HCT116 (cell line): ENCODE data around the gene YIPF2. TPM values are rescaled to one million over a fixed set of nuclear protein-coding genes. Genes with fewer than 3 reads are reported as not detected.

ENCODE experiments used
- ATAC-seq: fragments of 200-7000 bp; cut with Tn5 transposase; 2 replicates; pipeline ENCODE4 v1.9.1; 2020; ENCODE audit warnings: mild to moderate bottlenecking, moderate library complexity
- BruUV-seq: library from RNA; stranded (reverse); fragments of 400-500 nt; replicated peaks from 2 replicates; lab custom pipeline; 2021; lab: Mats Ljungman, UMichigan
- CTCF ChIA-PET: fragments of 300-600 bp; sonication (Branson Sonifier 250); formaldehyde crosslinking; loops from one replicate; lab custom pipeline; 2021; ENCODE audit warnings: antibody characterized with exemption; lab: Charles Lee
- POLR2A ChIA-PET: fragments of 300-600, 350-600 bp; sonication (Branson Sonifier 250); formaldehyde crosslinking; loops from one replicate; lab custom pipeline; 2021; ENCODE audit warnings: antibody characterized with exemption; lab: Charles Lee
- RAD21 ChIA-PET, 2 experiments: fragments of 300-600 bp; sonication (Branson Sonifier 250); formaldehyde crosslinking; loops; one replicate each; lab custom pipeline; 2023; ENCODE audit warnings: low total read pairs in 2 of 2; ENCODE audit not compliant: uncharacterized antibody in 2 of 2, unreplicated experiment in 2 of 2, low non-redundant PET in 1 of 2; lab: Charles Lee
- DNase-seq: peaks from one replicate; pipeline ENCODE4 v3.0.0-alpha.2; 2010; ENCODE audit warnings: low read depth, low spot score
- H2AFZ ChIP-seq: fragments of 200-600 bp; shearing (Covaris generic), sonication (generic); 2 replicates; pipeline ENCODE4 v1.6.1; 2017; ENCODE audit warnings: low read depth, mixed run types, mixed read lengths, antibody characterized with exemption, low read length; ENCODE audit not compliant: poor library complexity, severe bottlenecking
- H3K27ac ChIP-seq: 2 replicates; pipeline ENCODE4 v1.5.1; 2012; ENCODE audit warnings: low read depth, low read length
- H3K27me3 ChIP-seq: fragments of 200-600 bp; sonication (generic); 2 replicates; pipeline ENCODE4 v1.6.1; 2016; ENCODE audit warnings: mixed run types, low read length, mixed read lengths; ENCODE audit not compliant: insufficient read depth
- H3K36me3 ChIP-seq, 2 experiments: fragments of 200-500 bp in 1 of 2; fragments of 200-600 bp in 1 of 2; sonication (Bioruptor generic) in 1 of 2; sonication (generic) in 1 of 2; 2 replicates each; pipeline versions ENCODE4 v1.5.1 to v1.6.1; 2014 to 2016; ENCODE audit warnings: low read length in 2 of 2, inconsistent platforms in 1 of 2, mixed read lengths in 1 of 2, mixed run types in 1 of 2; ENCODE audit not compliant: insufficient read depth in 2 of 2, control insufficient read depth in 1 of 2
- H3K4me1 ChIP-seq, 2 experiments: fragments of 200-600 bp in 1 of 2; sonication (generic) in 1 of 2; 2 replicates each; pipeline versions ENCODE4 v1.5.1 to v1.6.1; 2012 to 2017; ENCODE audit warnings: low read length in 2 of 2, inconsistent platforms in 1 of 2, mild to moderate bottlenecking in 1 of 2, mixed read lengths in 1 of 2, mixed run types in 1 of 2, moderate library complexity in 1 of 2; ENCODE audit not compliant: insufficient read depth in 2 of 2, control insufficient read depth in 1 of 2
- H3K4me2 ChIP-seq: fragments of 200-600 bp; sonication (generic); 2 replicates; pipeline ENCODE4 v1.6.1; 2017; ENCODE audit warnings: mixed run types, low read length, mixed read lengths
- H3K4me3 ChIP-seq, 2 experiments: fragments of 200-600 bp in 1 of 2; sonication (generic) in 1 of 2; replicated peaks in 1 of 2; 2 replicates each; pipeline ENCODE4 v1.5.1; 2011 to 2016; ENCODE audit warnings: low read length in 2 of 2, control low read depth in 1 of 2, low read depth in 1 of 2, mild to moderate bottlenecking in 1 of 2, mixed read lengths in 1 of 2, mixed run types in 1 of 2
- H3K79me2 ChIP-seq: fragments of 200-600 bp; sonication (generic); 2 replicates; pipeline ENCODE4 v1.6.1; 2017; ENCODE audit warnings: mild to moderate bottlenecking, mixed run types, low read length, moderate library complexity, mixed read lengths; ENCODE audit not compliant: insufficient read depth
- H3K9ac ChIP-seq: fragments of 200-600 bp; sonication (generic); 2 replicates; pipeline ENCODE4 v1.6.1; 2016; ENCODE audit warnings: low read length, mixed read lengths
- H3K9me2 ChIP-seq: fragments of 200-600 bp; sonication (generic), shearing (Covaris generic); 2 replicates; pipeline ENCODE4 v1.6.1; 2017; ENCODE audit warnings: mixed run types, mild to moderate bottlenecking, moderate library complexity; ENCODE audit not compliant: insufficient read depth
- H3K9me3 ChIP-seq, 2 experiments: fragments of 200-500 bp in 1 of 2; fragments of 200-600 bp in 1 of 2; sonication (Bioruptor generic) in 1 of 2; sonication (generic) in 1 of 2; 2 replicates each; pipeline ENCODE4 v1.6.1; 2014 to 2017; ENCODE audit warnings: low read length in 2 of 2, mixed read lengths in 2 of 2, inconsistent platforms in 1 of 2, low read depth in 1 of 2, mild to moderate bottlenecking in 1 of 2, mixed run types in 1 of 2, moderate library complexity in 1 of 2; ENCODE audit not compliant: control insufficient read depth in 1 of 2, insufficient read depth in 1 of 2
- H4K20me1 ChIP-seq: fragments of 200-600 bp; sonication (generic), shearing (Covaris generic); 2 replicates; pipeline ENCODE4 v1.6.1; 2017; ENCODE audit warnings: mixed run types, mild to moderate bottlenecking, moderate library complexity; ENCODE audit not compliant: insufficient read depth
- CEBPB ChIP-seq: IDR thresholded peaks from 2 replicates; pipeline ENCODE4 v1.6.1; 2012; ENCODE audit warnings: low read depth
- EZH2 ChIP-seq: fragments of 200-600 bp; sonication (generic); IDR thresholded peaks from 2 replicates; pipeline ENCODE4 v1.6.1; 2017; ENCODE audit warnings: antibody characterized with exemption, mixed run types
- JUND ChIP-seq: IDR thresholded peaks from 2 replicates; pipeline ENCODE4 v1.6.1; 2012
- POLR2AphosphoS5 ChIP-seq: IDR thresholded peaks from 2 replicates; pipeline ENCODE4 v1.6.1; 2011; ENCODE audit warnings: mild to moderate bottlenecking, low read depth, low read length, moderate library complexity
- RAD21 ChIP-seq: IDR thresholded peaks from 2 replicates; pipeline ENCODE4 v1.6.1; 2012; ENCODE audit warnings: low read depth, mild to moderate bottlenecking
- SRF ChIP-seq: IDR thresholded peaks from 2 replicates; pipeline ENCODE4 v1.6.1; 2012; ENCODE audit warnings: low read depth
- TCF7L2 ChIP-seq: IDR thresholded peaks from 2 replicates; pipeline ENCODE4 v1.7.0; 2011; ENCODE audit warnings: borderline replicate concordance, inconsistent platforms; ENCODE audit not compliant: insufficient read depth, insufficient read length; ENCODE audit errors: extremely low read depth
- ZFX ChIP-seq: fragments of 450-650 bp; IDR thresholded peaks from 2 replicates; pipeline ENCODE4 v1.6.1; 2017
- ZNF274 ChIP-seq: fragments of 200-500 bp; sonication (Bioruptor generic); IDR thresholded peaks from 2 replicates; pipeline ENCODE4 v1.6.1; 2014; ENCODE audit warnings: mild to moderate bottlenecking, low read depth, low read length, inconsistent platforms
- intact Hi-C: fragments of 100-400 bp; cut with micrococcal nuclease; formaldehyde crosslinking; loops from 2 replicates; pipeline ENCODE4 v1.10.0; 2022
- total RNA-seq: library from RNA; stranded (reverse); gene quantifications from one replicate; pipeline ENCODE4 v1.2.1, GENCODE V29; 2021; ENCODE audit not compliant: unreplicated experiment

The YIPF2 gene
- total RNA-seq, 1 experiment from 2014 or later, result 44.7 TPM

DNA sequence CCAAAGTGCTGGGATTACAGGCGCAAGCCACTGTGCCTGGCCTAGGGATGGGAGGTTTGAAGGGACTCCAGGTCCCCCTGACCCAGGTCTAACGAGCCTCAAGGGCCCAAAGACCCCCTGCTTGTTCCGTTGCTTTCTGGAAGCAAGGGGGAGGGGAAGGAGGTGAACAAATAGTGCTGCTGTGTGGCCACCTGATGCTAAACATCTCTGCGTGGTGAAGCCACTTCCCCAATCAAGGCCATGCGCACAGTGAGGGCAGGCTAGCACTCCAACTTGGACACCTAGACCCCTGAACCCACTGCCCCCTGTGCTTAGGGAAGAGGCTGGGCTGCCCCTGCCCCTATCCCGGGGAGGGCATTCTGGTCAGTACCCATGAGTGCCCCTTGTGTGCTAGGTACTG lies 33.1 kb downstream of the YIPF2 start:
- H3K79me2 ChIP-seq, result peaks cover 93% of the 10 kb centered on the region
- H3K4me2 ChIP-seq, result no peak overlapping the region
- H3K4me3 ChIP-seq, result no peak overlapping the region
- no peaks in the 10 kb centered on the region for H3K27me3 ChIP-seq
- ChIA-PET POLR2A (no interaction called here), RAD21 (no interaction called here), CTCF (no interaction called here)
- H3K9ac ChIP-seq, result no peak overlapping the region
- H3K36me3 ChIP-seq, result no peaks in the 10 kb centered on the region
- H3K9me2 ChIP-seq, result no peaks in the 10 kb centered on the region
- no peak for DNase-seq
- H3K27ac ChIP-seq, result no peak overlapping the region
- no TSS peak for BruUV-seq
- H3K4me1 ChIP-seq, result peaks cover 13 to 21% of the 10 kb centered on the region in 2 experiments
- H3K9me3 ChIP-seq, result no peaks in the 10 kb centered on the region
- H2AFZ ChIP-seq, result no peak overlapping the region
- H4K20me1 ChIP-seq, result no peaks in the 10 kb centered on the region
- TF ChIP-seq ZNF274, result no peak
- TF ChIP-seq SRF, result no peak
- TF ChIP-seq TCF7L2, result no peak
- no peak for TF ChIP-seq POLR2AphosphoS5
- TF ChIP-seq RAD21, result no peak
- intact Hi-C loops, result no loop called here
- ATAC-seq, result no peak

DNA sequence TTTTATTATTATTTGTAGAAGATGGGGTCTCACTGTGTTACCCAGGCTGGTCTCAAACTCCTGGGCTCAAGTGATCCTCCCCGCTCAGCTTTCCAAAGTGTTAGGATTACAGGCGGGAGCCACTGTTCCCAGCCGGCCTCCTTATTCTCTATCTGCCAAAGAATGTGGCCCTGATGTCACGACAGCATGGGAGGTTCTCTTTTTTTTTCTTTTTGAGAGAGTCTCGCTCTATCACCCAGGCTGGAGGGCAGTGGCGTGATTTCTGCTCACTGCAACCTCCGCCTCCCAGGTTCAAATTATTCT lies 33.6 kb downstream of the YIPF2 start:
- Histone ChIP-seq H3K27me3 (no peaks in the 10 kb centered on the region), H3K9me3 (no peaks in the 10 kb centered on the region), H3K4me1 (peaks cover 13 to 21% of the 10 kb centered on the region in 2 experiments), H3K9ac (no peak overlapping the region), H3K79me2 (peaks cover 90% of the 10 kb centered on the region), H3K9me2 (no peaks in the 10 kb centered on the region)
- POLR2A ChIA-PET, result no interaction called here
- RAD21 ChIA-PET, result no interaction called here
- BruUV-seq, result no TSS peak
- TF ChIP-seq EZH2 (no peak), JUND (no peak), SRF (no peak), CEBPB (no peak), ZFX (no peak)
- TF ChIP-seq, all 23 proteins: peak for 0
- intact Hi-C loops, result no loop called here
- Histone ChIP-seq H4K20me1 (no peaks in the 10 kb centered on the region), H3K27ac (no peak overlapping the region), H3K36me3 (no peaks in the 10 kb centered on the region), H3K4me2 (no peak overlapping the region), H3K4me3 (no peak overlapping the region), H2AFZ (no peak overlapping the region)
- ATAC-seq, result no peak
- no peak for DNase-seq
- CTCF ChIA-PET, result no interaction called here
